Inflammatory macrophage treated with lipopolysaccharide for 1 hour (primary cell): Measurements from ENCODE around the gene CDH13.

Source experiments
- DNase-seq, 2 donors: peaks; one replicate each; pipeline ENCODE4 v3.0.0-alpha.2; 2020 to 2022

CDH13 gene

DNA sequence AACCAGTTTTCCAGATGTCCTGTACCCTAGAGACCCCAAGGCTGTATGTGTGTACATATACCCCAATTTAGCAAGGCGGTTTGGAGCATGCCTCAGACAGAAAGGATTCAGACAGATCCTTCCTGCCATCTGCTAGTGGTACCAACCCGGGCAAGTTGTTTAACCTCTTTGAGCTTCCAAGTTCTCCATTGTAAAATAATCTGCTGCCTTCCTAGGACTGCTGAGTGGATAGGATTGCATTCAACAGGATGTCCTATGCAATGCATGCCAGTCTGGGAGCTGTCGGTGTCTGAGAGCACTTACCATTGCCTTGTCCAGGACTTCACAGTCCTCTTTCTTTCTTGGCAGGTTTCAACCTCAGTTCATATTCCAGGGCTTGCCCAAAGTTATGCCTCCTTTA is 1.9 kb downstream of the CDH13 start:
- no peak for DNase-seq

DNA sequence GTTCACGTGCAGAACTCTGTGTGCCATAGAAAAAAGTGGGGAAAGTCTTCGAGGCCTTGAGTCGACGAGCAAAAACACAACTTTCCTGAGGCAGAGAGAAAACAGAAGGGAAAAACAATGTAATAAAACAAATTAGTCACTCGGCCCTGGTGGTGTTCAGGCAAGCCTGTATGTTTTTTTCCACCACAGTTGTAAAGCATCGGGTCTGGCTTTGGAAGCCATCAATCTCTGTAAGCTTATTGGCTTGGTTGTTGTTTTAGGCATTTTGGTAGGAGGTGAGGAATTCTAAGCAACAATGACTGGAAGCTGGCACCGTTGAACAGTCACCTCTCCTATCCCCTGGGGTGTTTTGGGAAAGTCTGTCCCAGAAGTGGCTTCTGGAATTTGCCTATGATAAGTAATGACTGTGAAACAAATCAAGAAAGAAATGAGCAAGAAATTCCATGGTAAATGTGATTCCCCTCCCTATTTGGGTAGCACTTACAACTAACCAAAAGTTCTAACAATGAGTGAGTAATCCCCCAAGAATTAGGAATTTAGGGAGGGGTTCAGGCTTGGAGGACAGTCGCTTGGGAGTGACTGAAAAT is 2.8 kb downstream of the CDH13 start:
- no peak for DNase-seq

DNA sequence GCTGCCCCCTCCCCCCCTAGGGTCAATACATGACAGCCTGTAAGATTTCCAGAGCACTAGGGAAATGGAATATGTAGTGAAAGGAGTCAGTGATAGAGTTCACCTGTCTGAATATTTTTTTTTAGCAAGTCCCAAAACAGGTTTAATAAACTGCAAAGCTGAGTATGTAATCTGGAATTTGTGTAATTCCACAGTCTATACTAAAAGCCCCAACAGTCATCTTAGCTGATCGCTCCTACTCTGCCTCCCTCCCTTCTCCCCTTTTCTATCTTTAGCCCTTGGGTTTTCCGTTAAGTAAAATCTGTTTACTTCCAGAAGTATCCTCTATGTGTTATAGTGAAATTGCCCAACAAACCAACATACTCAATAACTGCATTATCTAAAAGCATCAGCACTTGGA is 3.5 kb downstream of the CDH13 start:
- DNase-seq, result no peak

DNA sequence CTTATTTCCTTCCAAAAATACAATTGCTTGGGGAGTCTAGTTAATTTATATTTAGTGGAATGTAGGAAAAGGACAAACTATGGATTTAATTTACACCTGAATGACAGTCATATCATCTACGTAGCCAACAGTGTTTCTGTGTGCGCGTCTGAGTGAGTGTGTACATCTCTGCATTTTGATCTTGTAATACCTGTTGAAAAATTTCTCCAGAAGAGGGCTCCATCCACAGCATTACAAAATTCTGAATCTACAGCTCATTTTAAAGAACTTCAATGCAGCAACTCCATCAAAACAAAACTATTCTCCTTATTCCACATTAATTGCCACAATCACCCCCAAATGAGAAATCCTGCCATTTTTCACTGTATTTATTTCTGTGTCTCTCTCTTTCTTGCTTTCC is 3.9 kb downstream of the CDH13 start:
- no peak for DNase-seq

DNA sequence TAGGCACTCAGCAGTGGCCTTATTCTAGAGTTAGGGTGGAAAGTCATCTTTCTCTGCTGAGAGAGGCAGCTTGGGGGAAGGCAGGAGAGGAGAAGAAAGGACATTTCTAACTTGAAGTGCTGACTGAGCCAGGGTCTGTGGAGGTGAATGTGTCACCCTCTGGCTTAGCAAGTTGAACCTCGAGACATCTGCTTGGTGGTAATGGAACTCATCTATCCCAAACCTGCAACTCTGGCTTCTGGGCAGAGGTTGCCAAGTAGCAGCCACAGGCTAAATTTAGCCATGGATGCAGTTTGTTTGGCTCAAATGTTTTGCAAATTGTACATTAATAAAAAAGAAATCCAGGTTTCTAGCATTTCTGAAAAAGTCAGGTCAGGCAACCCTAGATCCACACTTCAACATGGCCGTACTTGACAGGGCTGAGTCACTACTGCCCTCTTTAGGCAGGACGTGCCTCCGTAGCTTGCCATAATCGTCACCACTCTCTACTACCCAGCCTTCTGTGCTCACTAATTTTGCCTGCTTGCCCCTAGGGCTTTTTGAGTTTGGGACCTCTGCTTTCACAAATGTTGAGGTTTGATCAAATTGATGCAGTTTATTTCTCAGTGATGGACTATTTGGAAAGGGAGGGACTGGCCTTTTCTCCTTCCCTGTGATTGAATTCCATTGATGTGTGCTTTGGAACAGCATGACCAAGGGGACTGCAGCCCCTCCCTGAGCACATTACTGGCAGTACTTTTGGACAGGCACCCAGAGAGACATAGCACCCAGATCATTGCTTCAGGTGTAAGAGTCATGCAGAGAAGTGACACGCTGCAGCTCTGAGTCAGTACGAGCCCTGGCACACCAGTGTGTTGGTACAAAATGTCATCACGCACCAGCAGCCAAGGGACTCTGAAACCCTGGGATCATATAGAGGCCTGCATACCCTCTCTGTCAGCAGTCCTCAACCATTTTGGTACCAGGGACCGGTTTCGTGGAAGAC is 5.2 kb downstream of the CDH13 start:
- no peak for DNase-seq

DNA sequence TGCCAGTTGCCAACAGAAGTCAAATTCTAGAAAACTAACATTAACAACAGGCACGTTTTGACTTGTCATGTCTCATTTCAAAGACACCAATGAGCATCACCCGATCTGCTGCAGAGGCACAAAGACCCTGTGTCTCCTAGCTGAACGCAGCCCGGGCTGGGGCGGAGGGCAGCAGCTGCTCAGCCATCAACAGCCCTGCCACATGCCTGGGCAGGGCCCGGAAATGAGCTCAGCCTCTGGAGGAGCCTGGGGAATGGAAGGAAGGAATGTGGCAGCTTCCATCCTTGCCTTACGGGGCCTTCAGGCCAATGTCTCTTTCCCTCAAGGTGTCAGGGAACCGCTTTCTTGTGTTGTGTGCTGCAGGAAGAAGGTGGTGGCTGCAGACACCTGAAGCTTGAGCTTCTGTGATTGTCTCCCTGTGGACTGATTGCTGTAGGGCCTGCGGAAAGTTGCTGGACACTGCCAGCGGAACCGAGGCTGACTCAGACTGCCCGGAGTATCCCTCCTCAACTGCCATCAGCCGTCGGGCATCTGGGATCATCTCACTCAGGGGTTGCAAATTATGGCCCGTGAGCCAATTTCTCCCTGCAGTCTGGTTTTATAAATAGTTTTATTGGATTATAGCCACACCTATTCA is 7.3 kb downstream of the CDH13 start:
- DNase-seq, result no peak

DNA sequence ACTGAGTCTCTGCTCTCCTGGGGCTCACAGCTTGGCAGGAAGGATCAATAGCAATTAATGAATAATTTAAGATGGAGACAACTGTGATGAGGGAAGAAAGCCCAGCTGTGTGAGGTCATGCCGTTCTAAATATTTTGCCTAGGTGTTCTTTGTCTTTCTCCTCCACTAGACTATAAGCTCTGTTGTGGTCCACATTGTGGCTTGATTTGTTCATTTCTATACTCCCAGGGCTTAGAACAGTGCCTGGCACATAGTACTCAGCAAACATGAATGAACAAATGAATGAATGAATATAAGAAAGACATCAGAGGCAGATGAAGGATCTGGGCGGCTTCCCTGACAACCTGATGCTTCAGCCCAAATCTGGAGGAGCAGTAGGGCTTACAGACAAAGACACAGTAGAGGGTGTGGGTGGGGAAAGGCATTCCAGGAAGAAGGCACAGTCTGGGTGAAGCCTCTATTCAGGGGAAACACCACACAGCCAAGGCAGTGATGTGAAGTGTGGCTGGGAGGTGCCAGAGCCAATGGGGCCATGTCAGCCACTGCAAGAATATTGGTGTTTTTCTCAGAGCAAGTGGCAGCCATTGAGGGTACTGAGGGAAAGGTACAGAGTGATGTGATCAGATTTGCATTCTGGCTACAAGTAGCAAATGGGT is 8.3 kb downstream of the CDH13 start:
- no peak for DNase-seq

DNA sequence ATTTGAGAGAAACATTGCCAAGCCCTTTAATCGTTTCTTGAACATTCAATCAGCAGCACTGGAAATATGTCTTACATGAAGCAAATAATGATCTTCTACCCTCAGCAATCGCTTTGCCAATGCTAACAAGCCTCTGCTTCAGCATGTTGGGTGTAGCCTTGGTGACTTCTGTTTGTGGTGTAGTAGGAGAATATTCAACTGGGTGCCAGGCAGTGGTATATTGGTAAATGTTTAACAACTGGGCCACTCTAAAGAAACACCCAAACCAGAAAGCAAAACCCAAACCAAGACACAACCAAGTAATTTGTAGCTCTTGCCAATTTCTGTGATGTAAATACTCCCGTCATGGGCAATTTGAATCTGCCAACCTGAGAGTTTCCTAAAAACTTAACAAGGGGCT is 9.7 kb downstream of the CDH13 start:
- DNase-seq, result no peak

DNA sequence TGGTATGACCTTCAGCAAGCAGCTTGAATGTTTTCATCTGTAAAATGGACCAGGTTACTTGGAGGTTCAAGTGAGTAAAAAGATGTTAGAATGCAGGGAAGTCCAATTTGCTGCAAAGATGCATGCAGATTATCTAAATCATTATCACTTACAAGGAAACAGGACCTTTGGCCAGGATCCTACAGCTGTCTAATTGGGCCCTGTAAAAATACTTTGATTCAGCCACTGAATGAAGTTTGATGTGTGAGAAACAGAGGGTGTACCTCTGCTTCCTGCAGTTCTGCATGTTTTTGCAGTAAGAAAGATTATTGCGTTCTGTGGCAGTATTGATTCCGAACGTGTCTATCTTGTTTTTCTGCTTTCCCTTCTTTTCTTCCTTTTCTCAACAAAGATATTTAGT is 10.2 kb downstream of the CDH13 start:
- no peak for DNase-seq

DNA sequence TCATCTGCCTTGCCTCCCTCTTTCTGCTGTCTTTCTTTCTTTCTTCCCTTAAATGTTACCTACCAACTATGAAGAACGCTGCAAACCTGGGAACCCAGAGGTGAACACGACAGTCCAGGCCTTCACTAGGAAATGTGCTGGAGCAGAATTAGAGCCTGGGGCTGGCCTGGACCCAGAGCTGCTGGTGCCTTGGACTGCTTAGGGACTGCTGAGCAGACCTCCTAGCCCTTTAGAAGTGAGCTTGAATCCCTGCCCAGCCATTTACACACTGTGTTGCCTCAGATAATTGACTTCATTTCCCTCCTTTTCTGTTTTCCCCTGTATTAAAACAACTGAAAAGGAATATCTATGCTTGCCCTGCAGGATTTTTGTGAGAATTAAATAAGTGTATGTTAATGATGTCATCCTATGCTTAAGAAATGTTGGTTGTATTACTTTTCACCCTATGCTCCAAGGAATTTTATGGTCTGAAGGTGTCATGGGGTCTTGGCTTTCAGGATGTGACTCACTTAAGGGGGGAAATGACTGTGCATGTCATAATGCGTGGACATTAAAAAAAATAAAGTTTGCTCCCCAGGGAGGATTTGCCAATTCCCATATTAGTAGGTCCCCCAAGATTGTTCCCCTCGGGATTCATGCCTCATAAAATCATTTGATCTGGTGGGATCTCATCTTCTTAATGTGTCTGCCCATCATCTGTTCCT is 11.5 kb downstream of the CDH13 start:
- no peak for DNase-seq

DNA sequence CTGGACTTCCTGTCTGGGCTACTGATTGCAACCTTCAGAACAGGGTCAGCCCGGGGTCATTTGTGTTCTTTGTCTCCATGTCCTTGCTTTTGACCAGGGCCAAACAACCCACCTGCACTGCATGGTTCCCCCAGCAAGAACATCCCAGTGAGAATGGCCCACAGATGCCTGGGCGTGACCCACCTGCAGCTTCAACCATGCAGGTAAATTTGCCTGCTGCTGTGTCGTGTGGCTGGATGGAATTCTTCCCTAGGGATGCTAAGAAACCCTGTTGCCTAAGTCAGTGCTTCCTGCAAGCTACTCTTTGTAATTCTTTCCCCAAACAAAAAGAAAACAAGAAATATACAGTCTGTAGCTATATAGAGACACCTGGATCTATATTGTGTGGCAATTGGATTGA is 12.5 kb downstream of the CDH13 start:
- no peak for DNase-seq

DNA sequence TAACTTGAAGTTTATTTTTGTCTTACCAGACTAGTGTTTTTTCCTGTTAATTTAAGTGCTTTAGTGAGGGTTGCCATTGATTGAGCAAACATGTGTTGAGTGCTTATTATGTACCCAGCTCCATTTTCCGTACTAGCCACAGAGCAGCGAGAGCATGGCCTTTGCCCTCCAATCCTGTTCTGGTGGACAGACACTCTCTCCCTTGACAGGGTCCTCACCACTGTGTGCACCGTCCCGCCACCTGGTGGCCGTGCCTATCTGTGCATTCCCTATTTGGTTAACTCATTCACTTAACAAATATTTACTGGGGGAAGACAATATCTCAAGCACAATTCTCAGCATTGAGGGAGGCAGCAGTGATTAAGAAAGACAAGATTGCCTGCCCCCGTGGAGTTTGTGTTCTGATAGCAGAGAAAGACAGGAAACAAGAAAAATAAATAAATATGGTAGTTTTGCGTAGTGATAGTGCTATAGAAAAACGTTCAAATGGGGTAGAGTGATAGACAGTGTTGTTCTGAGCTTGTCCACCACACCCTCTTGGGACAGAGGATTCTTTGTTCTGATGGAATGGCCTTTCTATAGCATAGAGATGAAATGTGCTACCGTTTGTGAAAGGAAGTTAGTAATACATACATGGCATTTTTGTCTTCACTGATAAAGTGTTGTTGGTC is 13.0 kb downstream of the CDH13 start:
- peak in 1 of 2 donors; percentile 33 for DNase-seq

DNA sequence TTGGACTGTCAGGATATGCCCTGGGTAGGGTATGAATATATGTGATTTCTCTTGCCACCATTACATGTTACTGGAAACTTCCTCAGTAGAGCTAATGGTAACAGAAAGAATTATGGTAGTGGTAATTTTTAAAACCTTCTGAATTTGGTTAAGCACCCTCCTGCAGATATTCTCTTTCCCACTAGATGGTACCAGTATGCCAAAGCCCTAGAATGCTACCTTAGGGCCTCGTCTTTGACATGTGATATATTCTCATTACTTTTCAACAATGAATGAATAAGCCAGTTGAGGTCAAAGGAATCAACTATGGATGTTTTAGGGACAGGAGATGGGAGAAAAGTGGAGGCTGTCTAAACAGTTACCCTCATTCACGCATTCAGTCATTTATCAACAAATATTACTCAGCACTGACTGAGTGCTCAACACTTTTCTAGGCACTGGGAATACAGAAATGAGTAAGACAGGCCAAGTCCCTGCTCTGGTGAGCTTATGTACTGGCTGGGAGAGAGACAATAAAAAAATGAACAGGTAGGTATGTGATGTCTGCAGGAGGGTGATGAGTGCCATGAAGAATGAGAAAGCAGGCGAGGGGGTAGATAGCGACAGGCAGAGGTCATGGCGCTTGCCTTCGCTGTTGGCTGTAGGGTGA is 14.7 kb downstream of the CDH13 start:
- DNase-seq, result no peak

DNA sequence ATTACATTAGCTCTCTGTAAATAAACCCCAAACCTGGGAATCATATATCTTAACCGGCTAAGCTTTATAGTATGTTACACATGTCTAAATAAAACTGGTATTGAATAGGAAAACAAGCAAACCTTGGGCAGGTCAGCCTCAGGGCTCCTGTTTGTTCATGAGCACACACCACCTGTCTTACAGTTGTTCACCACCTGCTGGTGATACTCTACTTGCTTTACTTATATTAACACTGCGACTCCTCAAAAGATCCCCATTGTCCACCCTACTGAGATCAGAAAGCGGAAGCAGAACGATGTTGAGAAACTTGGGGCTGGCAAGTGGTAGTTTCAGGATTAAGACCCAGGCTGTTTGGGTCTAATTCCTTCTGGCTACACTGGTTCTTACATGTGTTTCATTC is 16.4 kb downstream of the CDH13 start:
- DNase-seq, result no peak

DNA sequence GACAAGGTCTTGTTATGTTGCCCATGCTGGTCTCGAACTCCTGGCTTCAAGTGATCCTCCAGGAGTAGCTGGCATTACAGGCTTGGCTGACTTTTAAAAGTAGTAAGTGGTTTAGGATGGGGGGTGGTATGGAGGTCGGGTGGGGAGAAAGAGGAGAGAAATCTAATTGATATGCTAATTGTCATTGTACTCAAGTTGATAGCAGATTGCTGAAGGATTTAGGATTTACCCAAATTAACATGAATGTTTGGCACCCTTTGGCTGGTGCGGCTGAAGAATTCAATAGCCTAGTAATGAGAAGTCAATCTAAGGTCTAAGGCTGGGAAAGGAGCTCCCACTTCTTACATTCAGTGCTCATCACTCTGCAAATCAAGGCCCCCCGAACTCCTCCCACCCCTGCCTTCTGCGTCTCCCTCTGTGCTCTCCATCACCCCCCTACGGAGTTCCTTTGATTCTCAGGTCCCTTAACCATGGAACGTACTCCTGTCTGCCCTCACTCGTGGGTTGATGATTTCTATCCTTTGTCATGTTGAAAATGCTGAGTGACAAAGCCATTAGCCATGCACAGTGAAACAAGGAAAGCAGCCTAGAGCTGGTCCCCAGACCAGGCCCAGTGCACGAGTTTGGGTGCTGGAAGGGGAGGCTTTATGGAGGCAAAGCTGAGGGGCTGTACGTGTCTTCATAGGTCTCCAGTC is 17.3 kb downstream of the CDH13 start:
- no peak for DNase-seq

DNA sequence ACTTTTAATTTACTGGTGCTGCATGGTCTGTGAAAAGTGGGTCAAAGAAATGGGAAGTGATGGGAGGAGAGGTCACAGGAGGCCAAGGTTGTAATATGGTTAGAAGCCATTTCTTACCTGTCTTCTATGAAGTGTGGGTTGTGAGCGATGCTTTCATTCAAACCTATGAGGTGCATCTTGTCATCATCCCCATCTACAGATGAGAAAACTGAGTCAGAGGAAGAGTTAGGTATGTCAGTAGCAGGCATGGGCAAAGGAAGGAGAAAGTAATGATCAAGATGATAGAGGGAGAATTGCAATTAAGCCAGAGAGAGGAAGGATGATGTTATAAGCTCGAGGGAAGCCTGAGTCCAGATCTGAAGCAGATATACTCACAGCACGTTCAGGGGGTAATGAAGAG is 19.7 kb downstream of the CDH13 start:
- no peak for DNase-seq

DNA sequence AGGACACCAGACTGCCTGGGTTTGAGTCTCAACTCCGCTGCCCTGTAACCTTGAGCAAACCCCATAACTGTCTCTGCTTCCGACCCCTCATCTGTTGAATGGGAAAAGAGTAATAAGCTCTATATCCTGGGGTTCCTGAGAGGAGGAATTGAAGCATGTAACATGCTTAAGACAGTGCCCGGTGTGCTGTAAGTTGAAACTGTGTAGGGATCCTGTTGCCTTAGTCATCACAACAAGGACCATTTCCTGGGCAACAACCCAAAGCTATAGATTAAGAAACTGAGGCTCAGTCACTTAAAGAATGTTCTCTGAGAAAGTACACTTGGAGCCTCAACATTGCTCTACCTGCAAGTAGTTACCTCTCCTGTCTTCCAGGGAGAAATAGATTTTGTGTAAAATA is 23.0 kb downstream of the CDH13 start:
- DNase-seq, result no peak

DNA sequence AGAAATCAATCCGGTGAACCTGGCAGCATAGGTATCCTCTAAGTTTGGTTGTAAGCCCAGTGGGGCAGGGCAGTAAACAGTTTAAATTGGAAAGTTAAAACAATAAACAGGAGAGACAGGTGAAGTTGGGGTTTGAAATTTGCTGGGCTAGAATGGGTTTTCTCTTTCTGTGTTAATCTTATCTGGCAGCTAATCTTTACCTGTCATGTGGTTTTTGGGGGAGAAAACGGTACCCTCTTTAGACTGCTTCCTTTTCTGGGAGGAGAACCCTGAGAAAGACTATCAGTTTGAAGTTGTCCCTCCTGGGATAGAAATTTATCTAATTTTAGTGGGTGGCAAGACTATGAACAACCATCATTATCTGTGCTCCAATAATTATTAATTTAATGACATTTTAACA is 24.0 kb downstream of the CDH13 start:
- DNase-seq, result no peak

DNA sequence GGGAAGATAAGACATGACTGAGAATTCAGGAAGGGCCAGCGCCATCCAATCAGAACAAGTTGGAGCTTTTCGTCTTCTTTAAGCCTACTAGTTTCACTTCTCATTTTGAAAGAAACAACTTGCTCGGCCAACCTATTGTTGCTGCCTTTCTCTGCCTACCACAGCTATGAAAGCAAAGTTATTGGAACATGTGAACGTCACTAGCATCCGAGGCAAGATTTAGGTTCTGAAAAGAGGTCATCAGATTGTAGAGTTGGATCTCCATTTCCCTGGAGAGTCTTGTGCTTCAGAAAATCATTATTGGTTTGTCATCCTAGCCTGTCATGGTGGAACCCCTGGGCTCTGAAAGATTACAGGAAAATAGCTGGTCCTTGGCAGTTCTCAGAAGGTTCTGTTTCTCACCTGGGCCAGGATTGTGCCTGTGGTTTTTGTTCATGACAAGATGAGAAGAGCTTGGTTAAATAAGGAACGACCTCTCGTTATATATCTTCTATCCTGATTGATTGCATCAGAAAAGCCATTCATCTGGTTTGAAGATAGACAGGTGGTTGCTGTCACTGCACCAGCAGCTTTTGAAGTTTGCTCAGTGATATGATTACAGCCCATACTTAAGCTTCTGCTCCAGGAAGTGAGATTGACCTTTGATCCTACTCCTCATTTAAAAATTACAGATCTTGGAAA is 25.3 kb downstream of the CDH13 start:
- DNase-seq, result no peak

DNA sequence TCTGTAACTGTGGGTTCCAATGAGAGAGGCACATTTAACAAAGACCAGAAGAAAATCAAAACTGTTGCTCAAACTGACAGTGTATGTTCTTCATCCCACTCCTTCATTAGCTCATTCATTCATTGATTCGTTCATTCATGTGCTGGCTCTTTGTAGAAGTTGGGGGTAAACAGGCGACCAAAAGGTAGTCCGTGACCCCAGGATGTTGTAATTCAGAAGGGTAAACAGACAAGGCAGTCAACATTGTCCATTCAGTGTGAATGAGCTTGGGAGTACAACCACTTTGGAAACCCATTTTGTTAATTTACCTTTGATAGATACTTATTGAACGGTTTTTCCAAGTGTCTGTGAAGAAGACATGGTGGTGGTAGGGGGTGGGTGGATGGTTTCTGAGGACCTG is 26.1 kb downstream of the CDH13 start:
- no peak for DNase-seq
